Immature natural killer cell (primary cell): ENCODE data around the gene ATPAF2. TPM values are rescaled to one million over a fixed set of nuclear protein-coding genes. Genes with fewer than 3 reads are reported as not detected.
A peak's percentile ranks its signal among the peaks of the same experiment; 100 is the strongest.

Source experiments
- DNase-seq, 3 donors: peaks; one replicate each; pipeline ENCODE4 v3.0.0; 2022; ENCODE audit warnings: mixed read lengths in 1 of 3
- H3K27ac Mint-ChIP-seq, 6 donors: one replicate each; pipeline ENCODE4 v1.8.0; 2020; ENCODE audit warnings: mixed read lengths in 6 of 6, mild to moderate bottlenecking in 5 of 6, inconsistent platforms in 4 of 6, moderate library complexity in 3 of 6
- H3K27me3 Mint-ChIP-seq, 3 donors: one replicate each; pipeline ENCODE4 v1.8.0; 2020 to 2021; ENCODE audit warnings: low read depth in 3 of 3, mild to moderate bottlenecking in 3 of 3, mixed read lengths in 3 of 3, moderate library complexity in 3 of 3, inconsistent platforms in 1 of 3
- H3K36me3 Mint-ChIP-seq, 3 donors: one replicate each; pipeline ENCODE4 v1.8.0; 2020; ENCODE audit warnings: mixed read lengths in 3 of 3, inconsistent platforms in 2 of 3, mild to moderate bottlenecking in 2 of 3
- H3K4me1 Mint-ChIP-seq, 2 donors: one replicate each; pipeline ENCODE4 v1.8.0; 2020; ENCODE audit warnings: inconsistent platforms in 2 of 2, mild to moderate bottlenecking in 2 of 2, mixed read lengths in 2 of 2, moderate library complexity in 1 of 2
- H3K4me3 Mint-ChIP-seq, 5 donors: one replicate each; pipeline ENCODE4 v1.8.0; 2020; ENCODE audit warnings: mild to moderate bottlenecking in 5 of 5, mixed read lengths in 5 of 5, inconsistent platforms in 3 of 5, moderate library complexity in 3 of 5
- H3K9me3 Mint-ChIP-seq, 6 donors: one replicate each; pipeline ENCODE4 v1.8.0; 2020; ENCODE audit warnings: mild to moderate bottlenecking in 6 of 6, mixed read lengths in 6 of 6, inconsistent platforms in 4 of 6, moderate library complexity in 3 of 6
- polyA plus RNA-seq, 3 donors: library from polyadenylated mRNA; unstranded; fragments of 300-500 nt; fragmentation: Illumina TruSeq; gene quantifications; one replicate each; pipeline ENCODE4 v1.2.3, GENCODE V29; 2021

ATPAF2 gene
- polyA plus RNA-seq, 3 donors from 2014 or later: 14.6 to 24.9 (median 21.3) TPM

DNA sequence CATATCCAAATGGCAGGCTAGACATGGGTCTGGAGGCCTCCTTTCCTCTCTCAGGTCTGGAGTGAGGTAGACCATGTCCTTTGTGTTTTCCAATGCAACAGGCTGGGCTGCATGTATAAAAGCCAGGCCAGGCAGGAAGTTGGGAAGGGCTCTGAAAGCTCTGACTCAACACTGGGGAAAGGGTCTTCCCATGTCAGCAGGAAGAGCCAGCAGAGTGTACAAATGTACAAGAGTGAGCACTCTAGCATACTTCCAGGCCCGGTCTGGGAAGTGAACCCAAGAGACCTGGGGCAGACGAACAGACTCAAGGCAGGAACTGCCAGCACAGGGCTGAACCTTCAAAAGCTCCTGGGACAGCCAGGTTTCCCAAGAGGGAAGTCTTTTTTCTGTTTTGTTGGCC, 7.0 kb downstream of the ATPAF2 start:
- Mint-ChIP-seq H3K27ac (no peak overlapping the region), H3K4me1 (peaks cover 11 to 15% of the 10 kb centered on the region in 2 donors), H3K9me3 (no peaks in the 10 kb centered on the region), H3K27me3 (peaks cover 0 to 2% (median 0%) of the 10 kb centered on the region in 3 donors), H3K36me3 (peaks cover 0 to 6% (median 0%) of the 10 kb centered on the region in 3 donors), H3K4me3 (no peak overlapping the region)
- no peak for DNase-seq

DNA sequence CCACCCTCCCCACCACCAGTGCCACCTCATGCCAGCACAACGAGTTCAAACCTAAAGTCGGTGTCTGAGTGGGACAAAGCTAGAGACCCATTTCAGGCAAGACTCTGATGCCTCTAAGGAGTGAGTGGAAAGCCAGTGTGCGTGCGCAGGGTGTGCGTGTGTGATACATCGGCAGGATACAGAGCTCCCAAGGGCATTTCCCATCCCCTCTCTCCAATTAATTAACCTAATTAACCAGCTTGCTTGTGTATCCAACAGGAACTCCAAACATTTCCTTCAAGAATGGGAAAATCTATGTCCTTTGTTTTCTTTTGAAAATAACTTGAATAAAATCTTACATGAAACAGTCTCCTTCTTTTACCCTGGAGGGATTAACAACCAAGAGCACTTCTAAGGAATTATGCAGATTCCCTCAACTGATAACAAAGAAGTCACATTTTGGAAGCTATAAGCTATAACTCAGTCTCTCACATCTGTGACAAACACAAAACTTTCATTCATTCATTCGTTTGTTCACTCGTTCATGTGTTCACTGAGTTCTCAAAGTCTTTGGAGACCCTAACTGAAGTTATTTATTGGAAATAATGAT, 9.9 kb downstream of the ATPAF2 start:
- Mint-ChIP-seq H3K27me3 (no peaks in the 10 kb centered on the region), H3K4me1 (peaks cover 15 to 21% of the 10 kb centered on the region in 2 donors), H3K27ac (no peak overlapping the region), H3K4me3 (no peak overlapping the region), H3K36me3 (peaks cover 0 to 15% (median 0%) of the 10 kb centered on the region in 3 donors), H3K9me3 (no peaks in the 10 kb centered on the region)
- no peak for DNase-seq

DNA sequence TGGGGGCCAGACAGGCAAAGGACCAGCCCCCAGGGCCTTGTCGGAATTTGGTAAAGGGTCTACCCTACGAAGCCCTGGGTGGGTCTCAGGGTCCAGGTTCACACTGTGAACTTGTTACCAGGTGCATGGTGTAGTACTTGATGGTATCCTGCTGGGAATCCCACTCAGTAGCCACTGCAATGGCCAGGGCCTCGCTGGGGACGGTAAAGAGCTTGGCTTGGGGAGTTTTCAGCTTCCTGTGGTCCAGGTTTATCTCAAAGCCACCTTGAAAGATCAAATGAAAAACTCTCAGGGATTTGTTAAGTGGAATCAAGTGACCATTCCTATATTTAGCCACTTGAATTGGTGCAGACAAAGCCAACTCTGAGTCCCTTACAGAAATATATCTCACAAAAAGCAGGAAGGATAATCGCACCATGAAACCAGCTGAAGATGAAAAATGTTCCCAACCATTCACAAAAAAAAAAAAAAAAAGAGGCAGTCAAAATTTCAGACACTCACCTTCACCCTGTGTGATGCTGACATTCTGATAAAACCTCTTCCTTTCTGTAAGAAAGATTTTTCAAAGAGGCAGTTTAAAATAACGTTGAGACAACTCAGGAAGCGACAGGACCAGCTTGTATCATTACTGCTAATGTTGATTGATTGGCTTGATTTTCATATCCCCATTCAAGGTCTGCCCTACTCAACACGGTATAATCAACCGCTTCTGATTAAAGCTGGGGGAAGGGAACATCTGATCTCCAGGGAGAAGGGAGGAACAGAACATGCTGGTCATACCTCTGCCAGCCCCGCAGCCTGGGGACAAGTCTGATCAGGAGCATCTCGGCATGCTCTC, 10.6 kb downstream of the ATPAF2 start:
- Mint-ChIP-seq H3K9me3 (no peaks in the 10 kb centered on the region), H3K4me3 (no peak overlapping the region), H3K36me3 (peaks cover 0 to 21% (median 0%) of the 10 kb centered on the region in 3 donors), H3K4me1 (peaks cover 10 to 16% of the 10 kb centered on the region in 2 donors), H3K27me3 (no peaks in the 10 kb centered on the region), H3K27ac (no peak overlapping the region)
- no peak for DNase-seq

DNA sequence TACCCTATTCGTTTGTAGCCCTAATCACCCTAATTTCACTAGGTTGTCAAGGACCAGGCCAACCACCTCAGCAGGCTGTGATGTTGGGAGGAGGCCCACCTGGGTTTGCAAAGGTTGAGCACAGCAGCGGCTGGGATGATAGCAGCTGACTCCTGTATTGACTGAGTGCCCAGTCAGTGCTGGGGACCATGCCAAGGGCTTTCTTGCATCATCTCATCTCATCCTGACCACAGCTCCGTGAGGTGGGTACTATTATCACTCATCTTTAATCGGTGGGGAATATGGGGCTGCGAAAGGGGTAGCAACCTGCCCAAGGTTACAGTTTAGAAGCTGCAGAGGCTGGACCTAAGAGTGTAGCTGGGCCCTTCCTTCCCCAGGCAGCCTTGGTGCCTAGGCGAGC, 11.7 kb downstream of the ATPAF2 start:
- peaks cover 4 to 6% of the 10 kb centered on the region in 2 donors for H3K4me1 Mint-ChIP-seq
- no peak overlapping the region for H3K4me3 Mint-ChIP-seq
- peaks cover 0 to 21% (median 0%) of the 10 kb centered on the region in 3 donors for H3K36me3 Mint-ChIP-seq
- DNase-seq: no peak
- H3K27ac Mint-ChIP-seq: no peak overlapping the region
- H3K27me3 Mint-ChIP-seq: no peaks in the 10 kb centered on the region
- no peaks in the 10 kb centered on the region for H3K9me3 Mint-ChIP-seq

DNA sequence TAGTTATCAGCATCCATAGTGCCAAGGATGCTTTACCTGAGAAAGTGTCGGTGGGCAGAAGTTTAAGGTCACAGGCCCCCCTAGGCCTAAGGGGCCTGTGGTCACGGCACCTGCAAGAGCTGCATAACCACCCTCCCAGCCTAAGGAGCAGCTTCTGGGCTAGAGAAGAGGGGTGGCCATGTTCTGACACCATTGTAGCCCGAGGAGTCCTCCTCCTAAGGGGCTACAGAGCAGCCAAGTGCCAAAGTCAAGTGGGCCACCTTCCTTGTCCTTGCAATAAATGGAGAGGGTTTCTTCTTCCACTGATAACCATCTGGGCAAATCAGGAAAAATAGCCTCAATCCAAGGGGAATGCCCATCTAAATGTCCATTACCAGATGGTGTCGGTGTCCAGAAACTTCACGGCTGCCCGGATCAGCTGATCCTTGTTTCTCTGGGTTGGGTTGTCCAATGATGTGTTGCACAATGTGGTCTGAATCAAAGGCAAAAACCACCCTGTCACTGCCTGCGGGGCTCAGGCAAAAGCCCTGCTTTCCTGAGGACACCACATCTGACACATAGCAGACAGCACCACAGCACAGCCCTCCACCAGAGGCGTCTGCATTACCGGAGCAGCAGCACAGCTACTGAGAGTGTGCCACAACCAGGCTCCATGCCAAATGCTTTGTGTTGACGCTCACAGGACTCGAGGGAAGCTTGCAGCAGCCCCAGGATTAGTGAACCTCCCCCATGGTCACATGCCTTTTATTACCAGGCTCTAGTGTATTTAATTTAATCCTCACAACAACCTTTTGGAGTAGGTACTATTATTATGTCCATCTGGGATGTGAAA, 12.8 kb downstream of the ATPAF2 start:
- H3K27me3 Mint-ChIP-seq: no peaks in the 10 kb centered on the region
- peaks cover 4 to 6% of the 10 kb centered on the region in 2 donors for H3K4me1 Mint-ChIP-seq
- H3K4me3 Mint-ChIP-seq: peak overlapping the region in 1 of 5 donors; percentile 61
- peaks cover 0 to 21% (median 0%) of the 10 kb centered on the region in 3 donors for H3K36me3 Mint-ChIP-seq
- peak in 1 of 3 donors; percentile 37 for DNase-seq
- peak overlapping the region in 4 of 6 donors; percentile 34 to 90 (median 72) for H3K27ac Mint-ChIP-seq
- no peaks in the 10 kb centered on the region for H3K9me3 Mint-ChIP-seq

DNA sequence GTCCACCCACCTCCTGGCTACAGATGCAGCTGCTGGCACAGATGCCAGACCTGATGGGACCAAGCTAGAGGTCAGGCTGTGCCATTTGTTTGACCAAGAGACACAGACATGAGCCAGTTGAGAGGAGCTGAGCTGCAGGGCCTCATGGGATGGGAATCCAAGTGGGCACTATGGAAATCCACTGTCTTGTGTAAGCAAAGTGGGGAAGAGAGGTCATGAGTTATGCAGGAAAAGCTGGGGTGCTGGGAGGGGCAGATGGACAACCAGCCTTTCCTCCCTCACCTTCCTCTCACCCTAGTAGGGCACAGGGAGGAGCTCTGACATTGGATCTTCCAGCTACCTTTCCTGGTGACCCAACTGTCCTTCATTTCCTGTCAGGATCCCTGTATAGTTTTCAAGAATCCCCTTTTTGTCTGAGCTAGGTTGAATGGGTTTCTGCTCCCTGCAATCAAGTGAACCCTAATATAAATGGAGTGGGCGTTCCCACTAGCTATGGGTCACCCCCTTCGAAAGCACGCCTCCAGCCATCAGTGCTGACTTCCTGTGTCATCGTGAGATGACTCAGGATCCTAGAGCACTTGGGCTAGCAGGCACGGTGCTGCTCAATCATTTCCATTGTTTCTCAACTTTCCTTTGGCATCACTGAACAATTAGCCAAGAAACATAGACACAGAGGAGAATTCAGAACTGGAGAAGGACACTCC, 13.6 kb downstream of the ATPAF2 start:
- H3K4me1 Mint-ChIP-seq: peaks cover 4 to 6% of the 10 kb centered on the region in 2 donors
- no peaks in the 10 kb centered on the region for H3K27me3 Mint-ChIP-seq
- no peaks in the 10 kb centered on the region for H3K9me3 Mint-ChIP-seq
- peak overlapping the region in 4 of 6 donors; percentile 34 to 90 (median 72) for H3K27ac Mint-ChIP-seq
- peak in 1 of 3 donors; percentile 27 for DNase-seq
- peaks cover 0 to 21% (median 0%) of the 10 kb centered on the region in 3 donors for H3K36me3 Mint-ChIP-seq
- H3K4me3 Mint-ChIP-seq: peak overlapping the region in 1 of 5 donors; percentile 61

DNA sequence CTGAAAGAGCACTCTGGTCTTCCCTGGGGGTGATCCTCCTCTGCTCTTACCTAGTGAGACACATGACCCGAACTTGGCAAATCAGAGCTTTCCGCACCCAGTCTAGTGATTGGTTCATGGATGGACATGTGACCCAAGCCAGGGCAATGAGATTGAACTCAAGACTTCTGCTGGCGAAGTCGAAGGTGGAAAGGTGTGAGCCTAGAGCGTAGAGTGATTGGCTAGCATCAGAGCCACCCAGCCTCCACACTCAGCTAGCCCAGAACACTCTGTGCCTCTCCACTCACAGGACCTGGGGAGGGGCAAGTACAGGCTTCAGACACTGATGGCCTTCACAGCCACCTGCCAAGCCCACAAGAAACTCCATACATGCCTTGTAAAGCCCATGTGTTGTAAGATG, 17.6 kb downstream of the ATPAF2 start:
- no peak overlapping the region for H3K4me3 Mint-ChIP-seq
- no peaks in the 10 kb centered on the region for H3K9me3 Mint-ChIP-seq
- peaks cover 0 to 2% (median 0%) of the 10 kb centered on the region in 3 donors for H3K27me3 Mint-ChIP-seq
- DNase-seq: no peak
- H3K36me3 Mint-ChIP-seq: peaks cover 0 to 19% (median 4%) of the 10 kb centered on the region in 3 donors
- H3K27ac Mint-ChIP-seq: no peak overlapping the region
- peaks cover 4 to 6% of the 10 kb centered on the region in 2 donors for H3K4me1 Mint-ChIP-seq

DNA sequence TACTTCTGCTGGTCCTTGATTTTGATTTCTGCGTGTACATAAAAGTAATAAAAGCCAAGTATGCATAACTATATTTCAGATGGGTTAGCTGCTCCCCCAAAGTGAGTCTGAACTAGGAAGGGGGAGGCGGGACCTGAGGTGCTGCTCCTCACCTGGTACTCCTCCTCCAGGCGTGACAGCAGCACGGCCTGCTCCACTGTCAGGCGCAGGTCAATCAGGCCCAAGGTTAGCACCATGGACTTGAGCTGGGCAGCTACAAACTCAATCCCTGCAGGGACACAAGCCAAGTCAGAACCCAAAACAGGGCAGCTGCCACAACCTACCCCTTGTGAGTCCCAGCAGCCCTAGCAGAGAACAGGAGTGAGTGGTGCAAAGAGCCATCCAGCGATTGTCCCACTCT, 18.0 kb downstream of the ATPAF2 start:
- Mint-ChIP-seq H3K9me3 (no peaks in the 10 kb centered on the region), H3K36me3 (peaks cover 0 to 19% (median 4%) of the 10 kb centered on the region in 3 donors), H3K27ac (no peak overlapping the region), H3K4me3 (no peak overlapping the region), H3K27me3 (peaks cover 0 to 2% (median 0%) of the 10 kb centered on the region in 3 donors), H3K4me1 (peaks cover 4 to 6% of the 10 kb centered on the region in 2 donors)
- no peak for DNase-seq

DNA sequence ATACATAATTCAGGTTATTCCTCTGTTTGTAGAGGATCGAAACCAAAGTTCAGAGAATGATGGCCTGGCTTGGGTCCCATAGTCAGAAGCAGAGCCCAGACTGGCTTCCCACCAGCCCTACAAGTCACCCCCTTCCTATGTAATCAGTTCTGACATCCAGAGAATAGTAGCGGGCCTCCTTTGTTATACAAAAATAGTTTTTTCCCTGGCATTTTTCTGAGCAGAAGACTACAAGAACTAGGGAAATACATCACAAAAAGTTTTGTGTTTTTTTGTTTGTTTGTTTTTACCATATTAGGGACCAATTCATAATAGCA, 19.2 kb downstream of the ATPAF2 start:
- no peak overlapping the region for H3K27ac Mint-ChIP-seq
- H3K4me1 Mint-ChIP-seq: no peaks in the 10 kb centered on the region
- H3K9me3 Mint-ChIP-seq: no peaks in the 10 kb centered on the region
- H3K36me3 Mint-ChIP-seq: peaks cover 4 to 12% (median 7%) of the 10 kb centered on the region in 3 donors
- H3K4me3 Mint-ChIP-seq: no peak overlapping the region
- DNase-seq: no peak
- H3K27me3 Mint-ChIP-seq: peaks cover 0 to 2% (median 0%) of the 10 kb centered on the region in 3 donors

DNA sequence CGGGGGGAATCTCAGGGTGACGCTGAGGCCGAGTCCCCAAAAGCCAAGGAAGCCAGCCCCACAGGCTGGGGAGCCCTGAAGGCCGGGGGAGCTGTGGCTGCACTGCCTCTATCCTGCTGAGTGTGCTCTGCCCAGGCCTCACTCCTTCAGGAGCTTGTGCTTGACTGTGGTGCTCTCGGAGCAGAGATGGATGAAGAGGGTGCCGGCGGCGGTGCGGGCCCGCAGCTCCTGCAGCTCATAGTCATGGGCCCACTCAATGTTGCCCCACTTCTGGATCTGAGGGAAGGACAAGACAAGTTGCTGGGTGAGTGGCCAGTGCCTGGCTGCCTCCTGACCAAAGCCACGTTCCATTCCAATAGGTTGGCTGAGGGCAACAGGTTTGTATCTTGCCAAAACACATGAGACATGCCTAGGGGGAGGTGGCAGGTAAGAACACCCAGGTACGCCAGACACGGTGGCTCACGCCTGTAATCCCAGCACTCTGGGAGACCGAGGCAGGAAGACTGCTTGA, 20.5 kb downstream of the ATPAF2 start:
- no peak for DNase-seq
- H3K27me3 Mint-ChIP-seq: peaks cover 0 to 2% (median 0%) of the 10 kb centered on the region in 3 donors
- no peak overlapping the region for H3K27ac Mint-ChIP-seq
- H3K4me1 Mint-ChIP-seq: no peaks in the 10 kb centered on the region
- no peak overlapping the region for H3K4me3 Mint-ChIP-seq
- H3K36me3 Mint-ChIP-seq: peaks cover 4 to 9% (median 5%) of the 10 kb centered on the region in 3 donors
- H3K9me3 Mint-ChIP-seq: no peaks in the 10 kb centered on the region

DNA sequence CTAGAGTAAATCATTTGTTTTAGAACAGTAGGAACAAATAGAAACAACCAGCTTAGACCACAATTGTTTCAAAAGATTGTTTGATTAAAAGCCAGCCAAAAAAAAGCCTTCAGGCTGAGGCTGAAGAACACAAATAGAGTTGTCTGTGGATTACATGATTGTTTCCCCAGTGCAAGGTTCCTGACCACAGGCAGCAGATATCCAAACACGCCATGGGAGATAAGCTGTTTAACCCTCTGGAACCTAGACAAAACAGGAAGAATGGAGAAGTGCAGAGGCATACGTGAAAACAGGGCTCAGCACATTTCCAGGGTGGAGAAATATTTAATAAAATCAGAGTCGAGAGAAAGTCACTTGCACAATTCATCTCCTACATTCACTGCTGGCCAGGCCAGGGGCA, 21.0 kb downstream of the ATPAF2 start:
- Mint-ChIP-seq H3K36me3 (peaks cover 8 to 12% (median 9%) of the 10 kb centered on the region in 3 donors), H3K9me3 (no peaks in the 10 kb centered on the region), H3K4me3 (no peak overlapping the region), H3K4me1 (no peaks in the 10 kb centered on the region), H3K27me3 (peaks cover 0 to 2% (median 0%) of the 10 kb centered on the region in 3 donors), H3K27ac (no peak overlapping the region)
- DNase-seq: no peak

DNA sequence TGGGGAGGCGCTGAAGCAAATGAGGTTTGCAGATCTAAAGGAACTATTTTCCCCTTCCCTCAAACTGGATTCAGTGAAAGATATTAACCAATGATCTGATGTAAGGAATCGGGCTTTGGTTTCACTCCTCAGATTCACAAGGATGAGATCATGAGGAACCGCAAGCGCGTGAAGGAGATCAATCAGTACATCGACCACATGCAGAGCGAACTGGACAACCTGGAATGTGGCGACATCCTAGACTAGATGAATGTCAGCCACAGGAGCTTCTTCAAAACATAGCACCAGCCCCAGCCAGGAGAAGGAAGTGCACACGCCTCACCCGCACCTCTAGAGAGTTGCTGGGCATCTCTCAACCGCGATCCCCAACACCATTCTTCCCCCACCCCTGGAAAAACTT, 22.5 kb downstream of the ATPAF2 start:
- Mint-ChIP-seq H3K4me1 (no peaks in the 10 kb centered on the region), H3K27ac (no peak overlapping the region), H3K4me3 (no peak overlapping the region), H3K36me3 (peaks cover 11 to 13% (median 12%) of the 10 kb centered on the region in 3 donors), H3K9me3 (no peaks in the 10 kb centered on the region), H3K27me3 (peaks cover 0 to 2% (median 0%) of the 10 kb centered on the region in 3 donors)
- DNase-seq: no peak

DNA sequence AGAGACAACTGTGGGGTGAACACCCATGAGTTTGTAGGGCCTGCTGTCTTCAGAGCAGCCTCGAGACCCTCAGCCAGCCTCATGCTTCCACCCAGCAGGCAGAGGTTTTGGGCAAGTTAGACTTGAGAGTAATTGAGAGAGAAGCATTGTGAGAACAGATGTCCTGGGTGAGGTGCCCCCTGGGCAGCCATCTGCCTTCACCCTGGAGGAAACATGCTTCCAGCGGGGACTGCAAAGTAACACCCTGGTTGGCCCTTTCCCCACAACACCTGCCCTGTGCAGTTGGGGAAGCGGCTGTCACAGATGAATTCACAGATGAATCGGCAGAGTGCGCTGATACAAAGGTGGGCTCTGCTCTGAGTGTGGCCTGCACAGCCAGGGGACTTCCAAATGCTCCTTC, 23.4 kb downstream of the ATPAF2 start:
- DNase-seq: no peak
- Mint-ChIP-seq H3K27me3 (peaks cover 0 to 2% (median 0%) of the 10 kb centered on the region in 3 donors), H3K4me1 (no peaks in the 10 kb centered on the region), H3K36me3 (peaks cover 11 to 13% (median 12%) of the 10 kb centered on the region in 3 donors), H3K4me3 (no peak overlapping the region), H3K27ac (no peak overlapping the region), H3K9me3 (no peaks in the 10 kb centered on the region)
